Osteocyte (in vitro differentiated cells): Measurements from ENCODE around the gene KRT36. TPM values are rescaled to one million over a fixed set of nuclear protein-coding genes. Genes with fewer than 3 reads are reported as not detected.

Experiments
- DNase-seq: peaks from one replicate; pipeline ENCODE4 v3.0.0; 2021; ENCODE audit warnings: mixed read lengths; ENCODE audit not compliant: unreplicated experiment; ENCODE audit errors: extremely low spot score
- H3K27ac Mint-ChIP-seq: one replicate; pipeline ENCODE4 v1.8.0; 2021; ENCODE audit warnings: mild to moderate bottlenecking, mixed read lengths; ENCODE audit not compliant: unreplicated experiment
- H3K27me3 Mint-ChIP-seq: one replicate; pipeline ENCODE4 v1.8.0; 2021; ENCODE audit warnings: mixed read lengths; ENCODE audit not compliant: unreplicated experiment
- H3K36me3 Mint-ChIP-seq: one replicate; pipeline ENCODE4 v1.8.0; 2021; ENCODE audit warnings: mixed read lengths; ENCODE audit not compliant: unreplicated experiment
- H3K4me1 Mint-ChIP-seq: one replicate; pipeline ENCODE4 v1.8.0; 2021; ENCODE audit warnings: mixed read lengths; ENCODE audit not compliant: unreplicated experiment
- H3K4me3 Mint-ChIP-seq: one replicate; pipeline ENCODE4 v1.8.0; 2021; ENCODE audit warnings: mild to moderate bottlenecking, moderate library complexity, mixed read lengths; ENCODE audit not compliant: unreplicated experiment
- H3K9me3 Mint-ChIP-seq: one replicate; pipeline ENCODE4 v1.8.0; 2021; ENCODE audit warnings: mixed read lengths; ENCODE audit not compliant: unreplicated experiment
- CTCF ChIP-seq: fragments of 200-600 bp; sonication (generic); IDR thresholded peaks from 2 replicates; pipeline ENCODE4 v1.5.0; 2021; ENCODE audit warnings: antibody characterized with exemption, mild to moderate bottlenecking, moderate library complexity
- total RNA-seq: library from RNA; stranded (reverse); gene quantifications from 2 replicates; pipeline ENCODE4 v1.2.1, GENCODE V29; 2021

Gene KRT36
- total RNA-seq, 1 donor from 2014 or later = not detected

- Mint-ChIP-seq H3K27me3 (peaks cover 6% of the 10 kb centered on the region), H3K4me1 (peaks cover 16% of the 10 kb centered on the region), H3K4me3 (no peak overlapping the region), H3K36me3 (no peaks in the 10 kb centered on the region), H3K27ac (no peak overlapping the region), H3K9me3 (no peaks in the 10 kb centered on the region)
- DNase-seq = no peak
- no peak for TF ChIP-seq CTCF
These were observed 32.9 kb upstream of the KRT36 start for GRCh38 chr17:41522301-41523224.

- H3K27ac Mint-ChIP-seq = no peak overlapping the region
These were observed 32.0 kb upstream of the KRT36 start for GRCh38 chr17:41521574-41522261.

GRCh38 chr17:41520821-41521521 is 31.3 kb upstream of the KRT36 start:
- DNase-seq = no peak
- no peak for TF ChIP-seq CTCF
- Mint-ChIP-seq H3K27ac (no peak overlapping the region), H3K4me3 (no peak overlapping the region), H3K4me1 (peaks cover 12% of the 10 kb centered on the region), H3K36me3 (no peaks in the 10 kb centered on the region), H3K9me3 (no peaks in the 10 kb centered on the region), H3K27me3 (no peaks in the 10 kb centered on the region)

More at GRCh38 chr17:41521574-41522261, 32.0 kb upstream of the KRT36 start:
- Mint-ChIP-seq H3K36me3 (no peaks in the 10 kb centered on the region), H3K4me3 (no peak overlapping the region), H3K4me1 (peaks cover 12% of the 10 kb centered on the region), H3K27me3 (no peaks in the 10 kb centered on the region), H3K9me3 (no peaks in the 10 kb centered on the region)
- no peak for TF ChIP-seq CTCF
- DNase-seq = no peak

- TF ChIP-seq CTCF = no peak
- no peak for DNase-seq
- H3K9me3 Mint-ChIP-seq = no peaks in the 10 kb centered on the region
- no peak overlapping the region for H3K27ac Mint-ChIP-seq
- H3K4me3 Mint-ChIP-seq = no peak overlapping the region
- no peaks in the 10 kb centered on the region for H3K36me3 Mint-ChIP-seq
- H3K4me1 Mint-ChIP-seq = peaks cover 12% of the 10 kb centered on the region
- no peaks in the 10 kb centered on the region for H3K27me3 Mint-ChIP-seq
These were observed 30.0 kb upstream of the KRT36 start for GRCh38 chr17:41519501-41520224.
